ENCODE measurements around the gene DNAL4.

The DNAL4 gene

GRCh38 chr22:38784035-38784434 is 9.9 kb downstream of the DNAL4 start:
- no peak for FAIRE-seq

- FAIRE-seq: no peak
Observed at GRCh38 chr22:38783095-38783615, 10.8 kb downstream of the DNAL4 start.

- no peak for FAIRE-seq
Observed at GRCh38 chr22:38782402-38783094, 11.4 kb downstream of the DNAL4 start.

DNA sequence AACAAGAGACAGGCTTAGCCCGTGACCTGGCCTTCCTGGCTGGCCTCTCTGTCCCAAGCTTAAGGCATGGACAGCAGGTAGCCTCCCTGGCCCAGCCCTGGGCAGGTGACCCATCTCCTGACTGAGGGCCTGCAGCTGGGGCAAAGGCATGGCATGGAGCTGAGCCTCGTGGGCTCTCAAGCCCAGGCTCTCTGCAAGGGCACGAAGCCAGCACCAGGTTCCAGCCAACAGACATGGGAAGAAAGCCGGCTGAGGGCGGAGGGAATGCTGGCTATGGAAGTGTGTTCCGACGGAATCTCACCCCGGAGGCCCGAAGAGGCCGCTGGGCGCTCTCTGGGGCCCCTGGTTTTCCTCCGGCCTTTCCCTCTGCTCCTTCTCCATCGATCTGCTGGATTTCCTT is 12.9 kb downstream of the DNAL4 start:
- FAIRE-seq: no peak

- no peak for FAIRE-seq
Observed at GRCh38 chr22:38777087-38777671, 16.8 kb downstream of the DNAL4 start.

- no peak for FAIRE-seq
Observed at GRCh38 chr22:38776086-38776485, 17.9 kb downstream of the DNAL4 start.

DNA sequence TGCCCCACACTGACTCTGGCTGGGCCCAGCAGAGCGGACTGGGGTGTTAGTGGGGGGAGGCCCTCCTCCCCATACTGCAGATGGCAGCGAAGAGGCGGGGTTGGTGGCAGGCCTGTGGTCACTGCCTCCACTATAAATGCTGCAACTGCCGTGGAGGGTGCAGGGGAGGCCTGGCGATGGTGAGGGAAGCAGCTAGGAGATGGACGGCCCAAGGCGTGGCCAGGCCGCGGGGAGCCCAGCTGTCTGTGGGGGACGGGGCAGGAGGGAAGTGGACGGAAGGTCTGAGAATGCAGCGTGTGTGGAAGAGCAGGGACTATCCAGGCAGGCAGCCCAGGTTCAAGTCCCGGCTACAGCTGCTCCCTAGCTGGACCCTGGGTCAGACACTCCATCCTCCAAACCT is 18.3 kb downstream of the DNAL4 start:
- no peak for FAIRE-seq

GRCh38 chr22:38774496-38775166 is 19.3 kb downstream of the DNAL4 start:
- no peak for FAIRE-seq

GRCh38 chr22:38773363-38773946 is 20.5 kb downstream of the DNAL4 start:
- FAIRE-seq: no peak

- FAIRE-seq: no peak
Observed at GRCh38 chr22:38772623-38772873, 21.4 kb downstream of the DNAL4 start.

- FAIRE-seq: no peak
Observed at GRCh38 chr22:38770257-38770949, 23.5 kb downstream of the DNAL4 start.

- no peak for FAIRE-seq
Observed at GRCh38 chr22:38768036-38768435, 25.9 kb downstream of the DNAL4 start.

DNA sequence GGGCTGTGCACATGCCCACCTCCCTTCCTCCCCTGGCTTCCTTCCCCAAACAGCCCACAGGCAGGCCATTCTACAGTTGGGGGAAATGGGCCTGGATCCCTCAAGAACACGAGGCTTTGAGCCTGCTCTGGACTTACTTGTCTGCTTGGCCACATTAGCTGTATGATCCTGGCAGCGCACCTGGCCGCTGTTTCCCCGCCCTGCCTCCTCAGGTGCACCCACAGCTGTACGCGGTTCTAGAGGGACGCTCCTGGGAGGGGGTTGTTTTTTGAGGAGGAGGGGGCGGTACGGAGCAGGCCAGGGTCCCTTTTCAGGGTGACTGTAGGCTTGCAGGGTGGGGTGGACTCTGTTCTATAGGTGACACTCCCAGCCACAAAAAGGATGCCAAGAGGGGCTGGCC is 26.6 kb downstream of the DNAL4 start:
- no peak for FAIRE-seq

DNA sequence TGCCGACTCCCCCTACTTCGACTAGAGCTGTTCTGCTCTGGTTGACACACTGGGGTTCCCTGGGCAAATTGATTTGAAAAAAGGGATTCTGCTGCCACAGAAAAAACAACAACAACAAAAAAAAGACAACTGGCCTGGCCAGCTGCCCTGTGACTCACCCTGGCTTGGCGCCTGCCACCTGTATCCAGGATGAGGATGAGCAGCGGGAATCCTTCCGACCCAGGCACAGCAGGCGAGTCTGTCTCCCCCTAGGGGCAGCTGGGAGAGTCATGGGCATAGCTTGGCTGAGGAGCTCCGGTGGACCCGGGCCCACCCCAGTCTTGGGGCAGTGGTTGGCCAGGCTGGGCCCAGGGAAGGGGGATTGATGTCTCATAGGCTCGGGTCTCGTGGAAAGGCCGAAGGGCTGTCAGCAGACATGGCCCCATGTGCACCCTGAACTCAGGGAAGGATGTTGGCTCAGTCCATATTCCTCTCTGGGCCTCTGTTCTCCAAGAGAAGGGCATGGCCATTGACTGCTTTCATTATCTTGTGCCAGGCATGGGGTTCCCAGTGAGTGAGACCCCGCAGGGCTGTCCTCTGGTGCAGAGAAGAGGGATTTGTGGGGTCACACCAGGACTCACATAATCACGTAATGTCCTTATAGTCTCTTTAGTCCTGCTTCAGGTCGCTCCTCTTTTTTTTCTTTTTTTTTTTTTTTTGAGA is 27.7 kb downstream of the DNAL4 start:
- no peak for FAIRE-seq

DNA sequence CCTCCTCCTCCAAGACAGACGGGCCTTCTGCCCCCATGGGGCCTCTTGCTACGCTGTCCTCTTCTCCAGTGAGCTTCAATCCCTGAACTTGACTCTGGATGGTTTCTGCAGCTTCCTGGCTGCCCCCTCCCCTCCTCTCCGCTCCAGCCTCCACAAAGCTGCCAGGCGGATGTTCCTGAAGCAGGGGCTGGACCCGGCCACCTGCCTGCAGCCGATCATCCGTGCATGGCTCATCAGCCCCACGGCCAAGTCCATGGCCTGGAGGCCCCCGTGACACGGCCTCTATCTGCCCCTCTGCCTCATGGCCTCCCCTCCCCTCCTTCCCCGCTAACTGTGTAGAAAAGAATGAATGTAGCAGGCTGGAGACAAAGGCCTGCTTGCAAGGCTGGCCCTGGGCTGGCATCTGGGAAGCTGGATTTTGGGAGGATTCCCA is 31.4 kb downstream of the DNAL4 start:
- FAIRE-seq: no peak

DNA sequence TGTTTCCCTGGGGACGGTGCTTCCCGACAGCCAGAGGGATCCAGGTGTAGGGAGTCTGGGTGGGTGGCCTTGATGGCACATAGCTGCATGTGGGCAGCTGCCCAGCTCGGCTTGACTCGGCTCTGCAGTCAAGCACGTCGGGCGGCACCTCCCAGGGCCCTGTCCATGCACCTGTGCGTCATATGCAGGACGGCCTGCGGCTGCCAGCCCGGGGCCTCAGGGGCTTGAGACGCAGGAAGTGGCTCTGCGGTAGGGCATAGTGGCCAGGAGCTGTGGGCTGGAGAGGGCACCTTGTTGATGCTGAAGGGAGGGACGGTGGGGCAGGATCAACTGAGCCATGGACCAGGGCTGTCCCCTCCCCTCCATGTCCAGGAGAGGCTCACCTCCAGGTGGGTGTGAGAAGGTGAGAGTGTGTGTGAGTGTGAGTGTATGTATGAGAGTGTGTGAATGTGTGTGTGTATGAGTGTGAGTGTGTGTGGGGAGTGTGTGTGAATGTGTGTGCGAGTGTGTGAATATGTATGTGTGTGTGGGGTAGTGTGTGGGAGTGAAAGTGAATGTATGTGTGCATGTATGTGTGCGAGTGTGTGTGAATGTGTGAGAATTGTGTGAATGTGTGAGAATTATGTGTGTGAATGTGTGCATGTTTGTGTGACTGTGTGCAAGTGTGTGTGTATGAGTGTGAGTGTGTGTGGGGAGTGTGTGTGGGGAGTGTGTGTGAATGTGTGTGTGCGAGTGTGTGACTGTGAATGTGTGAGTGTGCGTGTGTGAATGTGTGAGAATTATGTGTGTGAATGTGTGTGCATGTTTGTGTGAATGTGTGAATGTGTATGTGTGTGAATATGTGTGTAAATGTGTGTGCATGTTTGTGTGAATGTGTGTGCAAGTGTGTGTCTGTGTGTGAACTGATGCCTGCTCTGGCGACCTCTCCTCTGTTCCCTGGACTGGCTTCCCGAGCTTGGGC is 32.5 kb downstream of the DNAL4 start:
- no peak for FAIRE-seq

- FAIRE-seq: no peak
Observed at GRCh38 chr22:38760477-38761201, 33.3 kb downstream of the DNAL4 start.

GRCh38 chr22:38759005-38759404 is 34.9 kb downstream of the DNAL4 start:
- FAIRE-seq: no peak

DNA sequence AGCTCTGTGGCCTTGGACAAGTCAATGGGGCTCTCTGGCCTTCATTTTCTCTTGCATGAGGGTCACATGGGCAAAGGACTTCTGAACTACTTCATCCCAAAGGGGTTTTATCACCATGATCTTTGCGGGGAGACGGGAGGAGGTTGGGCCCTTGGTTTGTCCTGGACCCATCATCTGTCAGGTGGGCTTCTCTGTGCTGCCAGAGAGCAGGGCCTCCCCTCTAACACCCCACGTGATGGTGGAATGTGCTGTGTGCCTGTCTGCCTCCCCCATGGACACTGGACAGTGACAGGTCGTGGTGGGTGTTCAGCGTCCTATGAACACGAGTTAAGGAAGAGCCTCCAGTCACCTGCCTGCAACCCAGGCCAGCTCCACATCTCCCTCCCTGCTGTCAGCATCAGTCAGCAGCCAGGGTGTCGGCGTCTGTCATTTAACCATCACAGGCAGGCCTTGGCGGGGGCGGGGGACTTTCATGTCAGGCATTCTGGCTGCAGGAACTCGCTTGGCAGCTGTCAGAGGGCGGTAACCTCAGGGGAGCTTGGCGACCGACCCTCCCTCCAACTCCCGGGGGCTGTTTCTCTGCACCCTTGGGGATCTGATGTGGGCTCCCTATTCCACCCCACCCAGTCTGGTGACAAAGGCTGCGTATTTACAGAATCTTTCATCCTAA is 35.5 kb downstream of the DNAL4 start:
- FAIRE-seq: no peak

- no peak for FAIRE-seq
Observed at GRCh38 chr22:38757464-38757757, 36.5 kb downstream of the DNAL4 start.
